IMR-90 (cell line): ENCODE results near the gene PPHLN1. TPM values are rescaled to one million over a fixed set of nuclear protein-coding genes. Genes with fewer than 3 reads are reported as not detected.

Experiments used
- ATAC-seq: fragments of 200-7000 bp; cut with Tn5 transposase; 2 replicates; pipeline ENCODE4 v1.9.1; 2020; ENCODE audit warnings: low read depth, mild to moderate bottlenecking, moderate library complexity
- BruUV-seq: library from RNA; stranded (reverse); fragments of 400-500 nt; replicated peaks from 2 replicates; lab custom pipeline; 2021; lab: Mats Ljungman, UMichigan
- CTCF ChIA-PET: fragments of 300-600 bp; formaldehyde crosslinking; extraction: SDS; loops from one replicate; lab custom pipeline; 2021; ENCODE audit warnings: antibody characterized with exemption; lab: Yijun Ruan, JAX
- POLR2A ChIA-PET: fragments of 300-600 bp; sonication (Branson Sonifier 250); formaldehyde crosslinking; loops from one replicate; lab custom pipeline; 2022; ENCODE audit warnings: antibody characterized with exemption; ENCODE audit not compliant: unreplicated experiment; lab: Charles Lee
- DNase-seq: peaks from one replicate; pipeline ENCODE4 v3.0.0; 2013
- H2AFZ ChIP-seq: replicated peaks from 2 replicates; pipeline ENCODE3; 2013; ENCODE audit warnings: low read length, mild to moderate bottlenecking; ENCODE audit not compliant: poor library complexity
- H2AK5ac ChIP-seq: 2 replicates; pipeline ENCODE4 v1.6.1; 2013; ENCODE audit warnings: low read depth, low read length, inconsistent platforms
- H2AK9ac ChIP-seq: replicated peaks from 2 replicates; pipeline ENCODE3; 2013; ENCODE audit warnings: mild to moderate bottlenecking, low read depth, low read length, moderate library complexity; ENCODE audit not compliant: poor library complexity
- H2BK120ac ChIP-seq: 2 replicates; pipeline ENCODE4 v1.6.1; 2013; ENCODE audit warnings: low read depth, low read length, inconsistent platforms
- H2BK15ac ChIP-seq: 3 replicates; pipeline ENCODE4 v1.6.1; 2013; ENCODE audit warnings: low read depth, low read length, inconsistent platforms
- H2BK20ac ChIP-seq: 2 replicates; pipeline ENCODE4 v1.6.1; 2013; ENCODE audit warnings: low read depth, mild to moderate bottlenecking, inconsistent platforms, low read length, moderate library complexity
- H2BK5ac ChIP-seq: 2 replicates; pipeline ENCODE4 v1.6.1; 2013; ENCODE audit warnings: mild to moderate bottlenecking, low read depth, low read length, inconsistent platforms; ENCODE audit not compliant: poor library complexity, severe bottlenecking
- H3K14ac ChIP-seq: replicated peaks from 2 replicates; pipeline ENCODE4 v1.6.1; 2013; ENCODE audit warnings: low read depth, low read length, inconsistent platforms
- H3K18ac ChIP-seq: 2 replicates; pipeline ENCODE4 v1.6.1; 2013; ENCODE audit warnings: low read depth, low read length, control low read depth
- H3K23ac ChIP-seq: 2 replicates; pipeline ENCODE4 v1.6.1; 2013; ENCODE audit warnings: low read depth, low read length, inconsistent platforms
- H3K27ac ChIP-seq: 2 replicates; pipeline ENCODE4 v1.5.1; 2013; ENCODE audit warnings: mild to moderate bottlenecking, control low read depth, low read length; ENCODE audit not compliant: insufficient read depth
- H3K27me3 ChIP-seq: 2 replicates; pipeline ENCODE4 v1.6.1; 2013; ENCODE audit warnings: low read length; ENCODE audit not compliant: control insufficient read depth, insufficient read depth
- H3K36me3 ChIP-seq: 2 replicates; pipeline ENCODE4 v1.6.1; 2013; ENCODE audit warnings: low read length, mixed read lengths; ENCODE audit not compliant: control insufficient read depth, insufficient read depth
- H3K4ac ChIP-seq: 2 replicates; pipeline ENCODE4 v1.6.1; 2013; ENCODE audit warnings: low read depth, low read length, inconsistent platforms
- H3K4me1 ChIP-seq: 2 replicates; pipeline ENCODE4 v1.6.1; 2013; ENCODE audit warnings: low read length, mixed read lengths; ENCODE audit not compliant: control insufficient read depth, insufficient read depth
- H3K4me2 ChIP-seq: 2 replicates; pipeline ENCODE4 v1.6.1; 2013; ENCODE audit warnings: low read depth, mild to moderate bottlenecking, control low read depth, low read length, moderate library complexity
- H3K4me3 ChIP-seq: 2 replicates; pipeline ENCODE4 v1.5.1; 2013; ENCODE audit warnings: low read depth, mild to moderate bottlenecking, control low read depth, low read length, moderate library complexity; ENCODE audit not compliant: insufficient read depth
- H3K56ac ChIP-seq: 2 replicates; pipeline ENCODE4 v1.6.1; 2013; ENCODE audit warnings: low read length, inconsistent platforms; ENCODE audit not compliant: insufficient read depth; ENCODE audit errors: extremely low read depth
- H3K79me1 ChIP-seq, 2 experiments: 2 replicates each; pipeline ENCODE4 v1.6.1; 2013; ENCODE audit warnings: low read length in 2 of 2, inconsistent platforms in 1 of 2, low read depth in 1 of 2
- H3K9ac ChIP-seq: 2 replicates; pipeline ENCODE4 v1.6.1; 2013; ENCODE audit warnings: low read depth, low read length, control low read depth
- H3K9me1 ChIP-seq: 2 replicates; pipeline ENCODE4 v1.6.1; 2013; ENCODE audit warnings: low read length, inconsistent platforms; ENCODE audit not compliant: insufficient read depth
- H3K9me3 ChIP-seq: 2 replicates; pipeline ENCODE4 v1.6.1; 2013; ENCODE audit warnings: low read length; ENCODE audit not compliant: control insufficient read depth, insufficient read depth
- H4K20me1 ChIP-seq: 2 replicates; pipeline ENCODE4 v1.6.1; 2013; ENCODE audit warnings: low read length, inconsistent platforms; ENCODE audit not compliant: insufficient read depth
- H4K5ac ChIP-seq: 2 replicates; pipeline ENCODE4 v1.6.1; 2013; ENCODE audit warnings: mild to moderate bottlenecking, low read depth, low read length, control low read depth
- H4K8ac ChIP-seq, 2 experiments: 2 replicates each; pipeline ENCODE4 v1.6.1; 2013; ENCODE audit warnings: low read depth in 2 of 2, low read length in 2 of 2, control low read depth in 1 of 2, inconsistent platforms in 1 of 2
- H4K91ac ChIP-seq: 2 replicates; pipeline ENCODE4 v1.6.1; 2013; ENCODE audit warnings: low read depth, low read length, inconsistent platforms; ENCODE audit not compliant: insufficient read depth
- MAFK ChIP-seq: IDR thresholded peaks from 2 replicates; pipeline ENCODE4 v1.6.1; 2012; ENCODE audit warnings: low read depth, low read length, improper control_type of control experiment
- POLR2A ChIP-seq: IDR thresholded peaks from 2 replicates; pipeline ENCODE4 v1.6.1; 2012; ENCODE audit warnings: mild to moderate bottlenecking, low read depth, low read length
- RAD21 ChIP-seq: IDR thresholded peaks from 2 replicates; pipeline ENCODE4 v1.6.1; 2012; ENCODE audit warnings: low read length, improper control_type of control experiment
- SMC3 ChIP-seq: fragments of 150-350 bp; IDR thresholded peaks from 2 replicates; pipeline ENCODE4 v1.6.1; 2016; ENCODE audit warnings: low read depth, mild to moderate bottlenecking, antibody characterized with exemption, low read length, moderate library complexity
- WGBS, 2 experiments: methylation state at CpG; one replicate each; pipeline versions ENCODE4 v1.1.5 to v1.1.7; 2013; ENCODE audit warnings: missing lambda C conversion rate in 2 of 2; ENCODE audit not compliant: insufficient read length in 1 of 2; ENCODE audit errors: extremely low coverage in 2 of 2; 5-methylcytosine and 5-hydroxymethylcytosine counted together
- dilution Hi-C: fragments of 300-500 bp; cut with HindIII; formaldehyde crosslinking; loops from one replicate; pipeline ENCODE4 v1.14.3; 2018; ENCODE audit warnings: low sequenced_read_pairs; ENCODE audit not compliant: unreplicated experiment
- in situ Hi-C: fragments of 300-500 bp; cut with MboI; formaldehyde crosslinking; loops from 3 replicates; pipeline ENCODE4 v1.14.3; 2019; ENCODE audit warnings: low sequenced_read_pairs, inconsistent platforms, mixed read lengths
- intact Hi-C: fragments of 100-400 bp; cut with micrococcal nuclease; formaldehyde crosslinking; loops from 2 replicates; pipeline ENCODE4 v1.10.0; 2022
- polyA plus RNA-seq, 3 experiments: library from polyadenylated mRNA; depleted of rRNA; stranded (reverse); fragments of >200 nt; gene quantifications; 2 replicates each; pipeline ENCODE4 v1.2.3, GENCODE V29; 2012; ENCODE audit warnings: low replicate concordance in 1 of 3
- total RNA-seq: library from RNA; depleted of rRNA; stranded (reverse); fragments of >200 nt; gene quantifications from 2 replicates; pipeline ENCODE4 v1.2.3, GENCODE V29; 2012
- TF ChIP-seq, protein P1 (sequence below): fragments of 150-350 bp; IDR thresholded peaks from 2 replicates; pipeline ENCODE4 v1.6.1; 2017; ENCODE audit warnings: mild to moderate bottlenecking, antibody characterized with exemption, low read length, low read depth
- TF ChIP-seq, protein P2 (sequence below): fragments of 150-350 bp; IDR thresholded peaks from 2 replicates; pipeline ENCODE4 v1.6.1; 2016; ENCODE audit warnings: low read depth, mild to moderate bottlenecking, low read length, moderate library complexity, borderline replicate concordance

The PPHLN1 gene
- total and polyA plus RNA-seq, 2 of the 4 experiments (the other 2 are of a cell fraction): 50.7 to 54.3 TPM

DNA sequence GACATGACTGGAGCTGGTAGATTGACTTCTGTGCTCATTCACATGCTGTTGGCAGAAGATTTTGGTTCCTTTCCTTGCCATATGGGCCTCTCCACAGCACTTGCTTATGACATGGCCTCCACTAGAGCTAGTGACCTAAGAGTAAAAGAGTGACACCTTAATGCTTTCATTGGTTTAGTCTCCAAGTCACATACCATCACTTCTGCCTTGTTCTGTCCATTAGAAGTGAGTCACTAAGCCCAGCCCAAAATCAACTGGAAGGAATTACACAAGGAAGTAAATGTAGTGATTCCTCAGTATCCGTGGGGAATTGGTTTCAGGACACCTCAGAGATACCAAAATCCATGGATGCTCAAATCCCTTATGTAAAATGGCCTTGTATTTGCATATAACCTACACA, 81.3 kb downstream of the PPHLN1 start:
- no TSS peak for BruUV-seq
- no peak overlapping the region for H3K4me3 ChIP-seq
- no peak overlapping the region for H2BK20ac ChIP-seq
- in situ Hi-C loops (no loop called here), dilution Hi-C loops (no loop called here), intact Hi-C loops (no loop called here)
- POLR2A ChIA-PET: no interaction called here
- 0 out of 2 replicates have a peak, but pooled peaks cover 2% of the 10 kb centered on the region for H3K36me3 ChIP-seq
- no peak overlapping the region for H3K4ac ChIP-seq
- no peak overlapping the region for H2AK5ac ChIP-seq
- no peak overlapping the region for H4K8ac ChIP-seq
- 0 out of 2 replicates have a peak, but pooled peaks cover 2% of the 10 kb centered on the region for H3K4me1 ChIP-seq
- DNase-seq: peak; percentile 30
- H3K27me3 ChIP-seq: no peaks in the 10 kb centered on the region
- H4K91ac ChIP-seq: no peak overlapping the region
- H3K18ac ChIP-seq: no peak overlapping the region
- H2BK5ac ChIP-seq: no peak overlapping the region
- CTCF ChIA-PET: no interaction called here
- no peak overlapping the region for H3K9ac ChIP-seq
- H2AFZ ChIP-seq: no peak overlapping the region
- H4K20me1 ChIP-seq: no peaks in the 10 kb centered on the region
- no peak for TF ChIP-seq SMC3
- TF ChIP-seq, protein P1, sequence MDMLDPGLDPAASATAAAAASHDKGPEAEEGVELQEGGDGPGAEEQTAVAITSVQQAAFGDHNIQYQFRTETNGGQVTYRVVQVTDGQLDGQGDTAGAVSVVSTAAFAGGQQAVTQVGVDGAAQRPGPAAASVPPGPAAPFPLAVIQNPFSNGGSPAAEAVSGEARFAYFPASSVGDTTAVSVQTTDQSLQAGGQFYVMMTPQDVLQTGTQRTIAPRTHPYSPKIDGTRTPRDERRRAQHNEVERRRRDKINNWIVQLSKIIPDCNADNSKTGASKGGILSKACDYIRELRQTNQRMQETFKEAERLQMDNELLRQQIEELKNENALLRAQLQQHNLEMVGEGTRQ: no peak
- no peak for TF ChIP-seq MAFK
- TF ChIP-seq, protein P2, sequence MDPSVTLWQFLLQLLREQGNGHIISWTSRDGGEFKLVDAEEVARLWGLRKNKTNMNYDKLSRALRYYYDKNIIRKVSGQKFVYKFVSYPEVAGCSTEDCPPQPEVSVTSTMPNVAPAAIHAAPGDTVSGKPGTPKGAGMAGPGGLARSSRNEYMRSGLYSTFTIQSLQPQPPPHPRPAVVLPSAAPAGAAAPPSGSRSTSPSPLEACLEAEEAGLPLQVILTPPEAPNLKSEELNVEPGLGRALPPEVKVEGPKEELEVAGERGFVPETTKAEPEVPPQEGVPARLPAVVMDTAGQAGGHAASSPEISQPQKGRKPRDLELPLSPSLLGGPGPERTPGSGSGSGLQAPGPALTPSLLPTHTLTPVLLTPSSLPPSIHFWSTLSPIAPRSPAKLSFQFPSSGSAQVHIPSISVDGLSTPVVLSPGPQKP: no peak
- TF ChIP-seq RAD21: no peak
- no peak for TF ChIP-seq POLR2A
- H2AK9ac ChIP-seq: no peak overlapping the region
- H3K79me1 ChIP-seq: peaks cover 0 to 8% of the 10 kb centered on the region in 2 experiments; a peak in 3 of 4 replicates
- no peaks in the 10 kb centered on the region for H3K9me3 ChIP-seq
- H3K23ac ChIP-seq: 0 out of 2 replicates have a peak overlapping the region, but pooled peaks have one; percentile 24
- H2BK120ac ChIP-seq: no peak overlapping the region
- H3K9me1 ChIP-seq: 0 out of 2 replicates have a peak, but pooled peaks cover 5% of the 10 kb centered on the region
- no peak overlapping the region for H3K56ac ChIP-seq
- no peak overlapping the region for H4K5ac ChIP-seq
- no peak overlapping the region for H3K4me2 ChIP-seq
- ATAC-seq: no peak; the same call in 1 of the 2 replicates
- H3K14ac ChIP-seq: no peak overlapping the region
- no peak overlapping the region for H2BK15ac ChIP-seq
- no CpG with 5 or more reads among the region's 1 CpG for WGBS, 2 experiments
- no peak overlapping the region for H3K27ac ChIP-seq
